SH-SY5Y (cell line): ENCODE measurements around the gene GOLGA8A.

Source experiments
- GATA2 ChIP-seq: IDR thresholded peaks from 2 replicates; pipeline ENCODE4 v1.6.1; 2011; ENCODE audit warnings: mild to moderate bottlenecking, low read depth, low read length
- GATA3 ChIP-seq: IDR thresholded peaks from 2 replicates; pipeline ENCODE4 v1.6.1; 2011; ENCODE audit warnings: low read depth, mild to moderate bottlenecking, low read length, moderate library complexity

Gene GOLGA8A, protein sequence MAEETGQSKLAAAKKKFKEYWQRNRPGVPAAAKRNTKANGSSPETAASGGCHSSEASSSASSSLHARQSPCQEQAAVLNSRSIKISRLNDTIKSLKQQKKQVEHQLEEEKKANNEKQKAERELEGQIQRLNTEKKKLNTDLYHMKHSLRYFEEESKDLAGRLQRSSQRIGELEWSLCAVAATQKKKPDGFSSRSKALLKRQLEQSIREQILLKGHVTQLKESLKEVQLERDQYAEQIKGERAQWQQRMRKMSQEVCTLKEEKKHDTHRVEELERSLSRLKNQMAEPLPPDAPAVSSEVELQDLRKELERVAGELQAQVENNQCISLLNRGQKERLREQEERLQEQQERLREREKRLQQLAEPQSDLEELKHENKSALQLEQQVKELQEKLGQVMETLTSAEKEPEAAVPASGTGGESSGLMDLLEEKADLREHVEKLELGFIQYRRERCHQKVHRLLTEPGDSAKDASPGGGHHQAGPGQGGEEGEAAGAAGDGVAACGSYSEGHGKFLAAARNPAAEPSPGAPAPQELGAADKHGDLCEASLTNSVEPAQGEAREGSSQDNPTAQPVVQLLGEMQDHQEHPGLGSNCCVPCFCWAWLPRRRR

GRCh38 chr15:34437687-34438086, at the start of gene GOLGA8A:
Gene GOLGA8A (minus strand): TSS chr15:34437808. CDS start chr15:34389691, 48,117 bp downstream.
- TF ChIP-seq GATA2 (no peak), GATA3 (no peak)

DNA sequence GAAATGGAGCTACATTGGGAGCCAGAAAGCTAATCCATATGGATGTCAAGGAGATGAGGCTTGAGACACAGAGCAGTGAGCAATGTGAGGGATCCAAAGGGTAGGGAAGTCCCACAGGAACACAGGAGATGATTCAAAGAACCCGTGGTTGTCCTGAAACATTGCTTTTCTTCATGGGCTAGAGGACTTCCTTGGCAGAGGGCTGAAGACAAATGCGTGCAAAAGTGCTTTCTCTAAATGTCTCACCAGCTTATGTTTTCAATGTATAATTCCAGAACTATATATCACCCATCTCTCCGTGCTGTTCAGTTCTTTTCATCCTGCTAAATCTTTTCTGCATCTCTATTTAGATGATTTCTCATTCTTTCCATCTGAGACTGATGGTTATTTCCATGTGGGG, 46.0 kb upstream of the GOLGA8A start:
- TF ChIP-seq GATA3 (no peak), GATA2 (no peak)

- no peak for TF ChIP-seq GATA2
- TF ChIP-seq GATA3: no peak
Measured at GRCh38 chr15:34481370-34481769, 43.8 kb upstream of the GOLGA8A start.

DNA sequence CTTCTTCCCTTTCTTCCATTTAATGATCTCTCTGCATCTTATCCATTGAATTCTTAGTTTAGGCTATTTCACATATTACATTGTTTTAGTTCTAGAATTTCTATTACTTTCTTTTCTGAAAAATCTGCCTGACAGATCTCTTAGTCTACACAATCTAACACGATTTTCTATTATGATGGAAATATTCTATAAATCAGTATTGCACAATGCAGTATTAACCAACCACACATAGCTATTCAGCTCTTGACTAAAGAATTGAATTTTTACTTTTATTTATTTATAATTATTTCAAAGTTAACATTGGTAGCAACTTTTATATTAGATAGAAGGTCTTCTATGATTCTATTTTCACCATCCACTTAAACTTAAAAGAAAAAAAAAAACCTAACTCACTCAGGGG, 36.2 kb upstream of the GOLGA8A start:
- no peak for TF ChIP-seq GATA3
- TF ChIP-seq GATA2: no peak

GRCh38 chr15:34472947-34473346, 35.3 kb upstream of the GOLGA8A start:
- TF ChIP-seq GATA3 (no peak), GATA2 (no peak)

GRCh38 chr15:34470892-34471291, 33.3 kb upstream of the GOLGA8A start:
- TF ChIP-seq GATA3: no peak
- no peak for TF ChIP-seq GATA2

GRCh38 chr15:34470091-34470490, 32.5 kb upstream of the GOLGA8A start:
- TF ChIP-seq GATA2 (no peak), GATA3 (no peak)

GRCh38 chr15:34461730-34462129, 24.1 kb upstream of the GOLGA8A start:
- no peak for TF ChIP-seq GATA2
- no peak for TF ChIP-seq GATA3

- no peak for TF ChIP-seq GATA3
Measured at GRCh38 chr15:34460451-34460850, 22.8 kb upstream of the GOLGA8A start.

DNA sequence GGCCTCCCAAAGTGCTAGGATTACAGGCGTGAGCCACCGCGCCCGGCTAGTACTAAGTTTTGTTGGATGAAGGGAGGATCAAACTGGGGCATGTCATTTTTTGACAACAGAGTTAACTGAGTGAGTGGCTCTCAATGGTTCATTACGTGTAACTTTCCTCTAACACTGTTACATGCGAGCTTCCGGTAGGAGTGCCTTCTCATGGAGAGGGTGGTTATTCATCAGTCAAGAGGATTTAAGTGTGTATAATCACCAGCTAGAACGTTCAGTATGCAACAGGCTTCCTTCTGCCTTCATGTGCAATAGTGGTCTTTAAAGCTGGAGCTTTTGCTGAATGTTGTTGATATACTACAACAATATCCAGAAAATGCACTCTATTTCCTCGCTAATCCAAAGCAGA, 19.1 kb upstream of the GOLGA8A start:
- TF ChIP-seq GATA2: no peak
- TF ChIP-seq GATA3: no peak

DNA sequence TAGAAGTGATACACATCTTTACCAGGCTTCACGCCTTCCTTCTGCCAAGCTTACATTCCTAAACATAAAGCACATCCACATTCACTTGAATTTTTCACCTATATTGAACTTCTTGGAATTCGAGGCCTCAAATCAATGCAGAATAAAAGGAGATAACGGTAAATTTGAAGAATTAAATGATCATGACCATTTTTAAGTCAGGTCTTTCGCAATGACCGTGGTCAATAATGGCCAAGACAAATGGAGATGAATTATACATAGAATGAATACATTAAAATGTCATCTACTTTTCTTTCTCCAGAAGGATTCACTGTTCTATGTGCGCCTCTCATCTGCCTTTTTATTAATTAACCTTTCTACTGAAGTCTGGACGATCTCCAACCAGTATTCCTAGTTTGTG, 5.3 kb upstream of the GOLGA8A start:
- no peak for TF ChIP-seq GATA3
- no peak for TF ChIP-seq GATA2

GRCh38 chr15:34439878-34440277, 2.3 kb upstream of the GOLGA8A start:
- TF ChIP-seq GATA2 (no peak), GATA3 (no peak)

DNA sequence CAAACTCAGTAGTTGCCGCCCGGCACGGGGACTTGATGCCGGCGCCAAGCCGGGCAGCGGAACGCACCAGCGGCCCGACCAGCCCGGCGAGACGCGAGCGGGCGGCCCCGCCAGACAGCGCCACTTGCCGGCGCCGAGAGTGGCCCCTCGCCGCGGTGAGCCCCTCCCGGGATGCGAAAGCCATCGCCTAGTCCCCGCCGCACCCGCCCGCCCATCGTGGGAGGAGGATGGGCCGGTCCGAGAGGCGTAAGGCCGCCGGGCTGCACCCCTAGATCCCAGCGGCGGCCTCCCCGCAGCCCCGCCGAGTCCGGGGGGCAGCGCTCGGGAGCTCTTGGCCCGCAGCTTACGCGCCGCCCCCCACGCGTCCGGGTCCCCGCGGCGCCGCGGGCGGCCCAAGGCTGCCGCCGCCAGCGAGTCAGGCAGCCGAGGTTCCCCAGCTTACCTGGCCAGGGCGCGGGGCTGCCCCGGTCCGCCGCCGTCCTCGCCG, 609 bp downstream of the GOLGA8A start:
- TF ChIP-seq GATA2: no peak
- TF ChIP-seq GATA3: no peak

DNA sequence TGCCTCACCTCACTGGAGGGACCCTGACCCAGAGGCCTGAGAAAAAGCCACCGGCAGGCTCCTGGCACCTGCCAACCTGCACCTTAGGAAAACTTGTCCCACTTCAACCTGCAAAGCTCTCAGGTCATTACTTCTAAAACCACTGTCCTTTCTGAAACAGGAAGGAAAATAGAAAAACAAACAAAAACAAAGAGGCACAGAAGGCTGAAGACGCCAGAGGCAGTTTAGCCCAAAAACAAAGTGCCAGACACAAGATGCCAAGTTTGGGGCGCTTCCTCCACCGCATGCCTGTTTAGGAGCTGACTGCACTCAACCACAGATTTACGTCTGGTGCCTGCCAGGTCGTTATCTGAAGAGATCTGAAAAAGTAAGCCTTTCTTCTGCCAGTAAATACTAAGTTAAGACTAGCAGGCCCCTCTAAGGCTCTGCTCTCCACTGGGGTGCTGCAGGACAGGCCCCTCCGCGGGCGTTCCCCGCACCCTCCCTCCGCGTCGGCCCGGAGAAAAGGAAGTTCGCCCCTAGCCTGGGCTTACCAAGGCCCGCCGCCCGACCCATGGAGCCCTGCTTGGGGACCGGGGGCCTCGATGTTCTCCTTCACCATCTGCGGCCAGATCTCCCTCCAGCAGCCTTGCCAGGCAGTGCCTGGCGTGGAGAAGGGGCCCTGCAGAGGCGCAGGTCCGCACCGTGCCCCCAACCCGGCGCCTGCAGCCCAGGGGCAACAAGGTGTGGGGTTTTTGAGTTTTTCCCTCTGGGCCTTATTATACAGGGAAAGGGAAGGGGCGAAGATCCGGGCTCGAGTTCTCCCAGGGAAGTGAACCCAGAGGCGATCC, 1.3 kb downstream of the GOLGA8A start:
- no peak for TF ChIP-seq GATA2
- no peak for TF ChIP-seq GATA3
